Testis (tissue), 3 donors: ENCODE measurements around the gene TATDN2. TPM values are rescaled to one million over a fixed set of nuclear protein-coding genes. Genes with fewer than 3 reads are reported as not detected.

Experiments
- DNase-seq: peaks from one replicate; pipeline ENCODE4 v3.0.0-alpha.2; 2019
- H3K27ac ChIP-seq, 2 donors: fragments of 200-600 bp; sonication (generic); one replicate each; pipeline ENCODE4 v1.5.1; 2019
- H3K27me3 ChIP-seq: fragments of 200-600 bp; sonication (generic); one replicate; pipeline ENCODE4 v1.5.1; 2019
- H3K36me3 ChIP-seq: fragments of 200-600 bp; sonication (generic); one replicate; pipeline ENCODE4 v1.5.1; 2017; ENCODE audit warnings: low read depth; ENCODE audit errors: missing control alignments
- H3K4me1 ChIP-seq: fragments of 200-600 bp; sonication (generic); one replicate; pipeline ENCODE4 v1.5.1; 2019
- H3K4me3 ChIP-seq, 2 donors: fragments of 200-600 bp; sonication (generic); one replicate each; pipeline ENCODE4 v1.5.1; 2017 to 2019
- H3K9me3 ChIP-seq: fragments of 200-600 bp; sonication (generic); one replicate; pipeline ENCODE4 v1.5.1; 2017
- CTCF ChIP-seq, 3 experiments: fragments of 450-650 bp in 2 of 3; fragments of 200-600 bp in 1 of 3; sonication (generic) in 1 of 3; IDR thresholded peaks; one replicate each; pipeline ENCODE4 v1.5.1; 2016 to 2019; ENCODE audit warnings: antibody characterized with exemption in 3 of 3, mild to moderate bottlenecking in 2 of 3, moderate library complexity in 1 of 3
- POLR2A ChIP-seq: fragments of 450-650 bp; IDR thresholded peaks from one replicate; pipeline ENCODE4 v1.6.1; 2017; ENCODE audit warnings: antibody characterized with exemption, mild to moderate bottlenecking, moderate library complexity
- WGBS, 2 donors: methylation state at CpG; one replicate each; pipeline ENCODE4 v1.1.5; 2018; 5-methylcytosine and 5-hydroxymethylcytosine counted together
- intact Hi-C: fragments of 100-400 bp; cut with DNase I; formaldehyde crosslinking; loops from one replicate; pipeline ENCODE4 v1.15.1; 2023; ENCODE audit warnings: low total_unique reads
- polyA plus RNA-seq: library from polyadenylated mRNA; stranded (reverse); fragments of 350-450 nt; fragmentation: Illumina TruSeq; extraction: RNeasy Lipid Tissue Mini Kit (QIAGEN cat#74804); gene quantifications from one replicate; pipeline ENCODE4 v1.2.3, GENCODE V29; 2014; ENCODE audit warnings: low read depth, low replicate concordance; ENCODE audit not compliant: insufficient read depth
- total RNA-seq, 2 donors: library from RNA; depleted of rRNA; stranded (reverse); fragments of >200 nt; gene quantifications; one replicate each; pipeline ENCODE4 v1.2.3, GENCODE V29; 2016

Gene TATDN2
- total and polyA plus RNA-seq, 3 donors from 2014 or later, result 19.8 to 24.3 (median 21.3) TPM

- no peak for DNase-seq
- no peak overlapping the region for H3K4me3 ChIP-seq
- no peaks in the 10 kb centered on the region for H3K9me3 ChIP-seq
- TF ChIP-seq POLR2A (no peak), CTCF (IDR thresholded peaks at IDR 0.05) (no peak)
- intact Hi-C loops, result no loop called here
- H3K27me3 ChIP-seq, result no peaks in the 10 kb centered on the region
- no peak overlapping the region for H3K27ac ChIP-seq
- no peaks in the 10 kb centered on the region for H3K4me1 ChIP-seq
- H3K36me3 ChIP-seq, result no peaks in the 10 kb centered on the region
- WGBS, 2 donors, result 82 to 90% methylated on average over 13 of the region's 13 CpGs
These were observed 31.3 kb downstream of the TATDN2 start for GRCh38 chr3:10279384-10280176.

- H3K27me3 ChIP-seq, result no peaks in the 10 kb centered on the region
- H3K4me1 ChIP-seq, result no peaks in the 10 kb centered on the region
- DNase-seq, result no peak
- no peak overlapping the region for H3K27ac ChIP-seq
- H3K4me3 ChIP-seq, result no peak overlapping the region
- TF ChIP-seq POLR2A (no peak), CTCF (IDR thresholded peaks at IDR 0.05) (no peak)
- intact Hi-C loops, result no loop called here
- H3K36me3 ChIP-seq, result no peaks in the 10 kb centered on the region
- 82 to 89% methylated on average over 5 of the region's 5 CpGs for WGBS, 2 donors
- H3K9me3 ChIP-seq, result no peaks in the 10 kb centered on the region
These were observed 31.9 kb downstream of the TATDN2 start for GRCh38 chr3:10280177-10280529.

- no peak for DNase-seq
- TF ChIP-seq POLR2A (no peak), CTCF (IDR thresholded peaks at IDR 0.05) (no peak)
- WGBS, 2 donors, result 87 to 94% methylated on average over 6 of the region's 6 CpGs
- Histone ChIP-seq H3K4me3 (no peak overlapping the region), H3K9me3 (no peaks in the 10 kb centered on the region), H3K27me3 (no peaks in the 10 kb centered on the region), H3K27ac (no peak overlapping the region), H3K36me3 (no peaks in the 10 kb centered on the region), H3K4me1 (no peaks in the 10 kb centered on the region)
- intact Hi-C loops, result no loop called here
These were observed 32.3 kb downstream of the TATDN2 start for GRCh38 chr3:10280571-10280970.

GRCh38 chr3:10281951-10282350 lies 33.7 kb downstream of the TATDN2 start:
- Histone ChIP-seq H3K27ac (no peak overlapping the region), H3K4me3 (no peak overlapping the region), H3K36me3 (no peaks in the 10 kb centered on the region), H3K9me3 (no peaks in the 10 kb centered on the region), H3K4me1 (no peaks in the 10 kb centered on the region), H3K27me3 (no peaks in the 10 kb centered on the region)
- TF ChIP-seq POLR2A, result no peak
- TF ChIP-seq CTCF (IDR thresholded peaks at IDR 0.05), result no peak
- WGBS, 2 donors, result 73 to 85% methylated on average over 5 of the region's 5 CpGs
- intact Hi-C loops, result no loop called here
- no peak for DNase-seq

- intact Hi-C loops, result no loop called here
- H3K9me3 ChIP-seq, result no peaks in the 10 kb centered on the region
- WGBS, 2 donors, result 87 to 88% methylated on average over 3 to 5 of the region's 5 CpGs
- no peaks in the 10 kb centered on the region for H3K36me3 ChIP-seq
- no peaks in the 10 kb centered on the region for H3K4me1 ChIP-seq
- DNase-seq, result no peak
- H3K27me3 ChIP-seq, result no peaks in the 10 kb centered on the region
- TF ChIP-seq CTCF (IDR thresholded peaks at IDR 0.05) (no peak), POLR2A (no peak)
- H3K27ac ChIP-seq, result no peak overlapping the region
- no peak overlapping the region for H3K4me3 ChIP-seq
These were observed 35.4 kb downstream of the TATDN2 start for GRCh38 chr3:10283638-10284037.
